Liver (tissue), 3 donors: Measurements from ENCODE around the gene CACNA1B.

Experiments
- ATF3 ChIP-seq: IDR thresholded peaks from 2 replicates; pipeline ENCODE4 v1.6.1; 2016; ENCODE audit warnings: antibody characterized with exemption
- CTCF ChIP-seq: fragments of 150-350 bp; IDR thresholded peaks from 2 replicates; pipeline ENCODE4 v1.5.1; 2017; ENCODE audit warnings: improper control_type of control experiment, low read depth, low read length; ENCODE audit not compliant: missing input control
- EGR1 ChIP-seq, 2 donors: IDR thresholded peaks; 2 replicates each; pipeline ENCODE4 v1.6.1; 2016 to 2018; ENCODE audit warnings: antibody characterized with exemption in 2 of 2, low read depth in 2 of 2
- HNF4A ChIP-seq, 2 donors: conservative IDR thresholded peaks; 2 replicates each; pipeline ENCODE4 v1.6.1; 2016; ENCODE audit warnings: antibody characterized with exemption in 2 of 2, mild to moderate bottlenecking in 2 of 2
- JUND ChIP-seq, 2 donors: IDR thresholded peaks; 2 replicates each; pipeline ENCODE4 v1.6.1; 2016; ENCODE audit warnings: antibody characterized with exemption in 2 of 2
- MAX ChIP-seq: IDR thresholded peaks from 2 replicates; pipeline ENCODE4 v1.6.1; 2016; ENCODE audit warnings: antibody characterized with exemption
- NR2F2 ChIP-seq: IDR thresholded peaks from 2 replicates; pipeline ENCODE4 v1.6.1; 2016; ENCODE audit warnings: antibody characterized with exemption
- RAD21 ChIP-seq, 2 donors: IDR thresholded peaks; 2 replicates each; pipeline ENCODE4 v1.6.1; 2016; ENCODE audit warnings: antibody characterized with exemption in 2 of 2, mild to moderate bottlenecking in 2 of 2
- SP1 ChIP-seq: IDR thresholded peaks from 2 replicates; pipeline ENCODE4 v1.6.1; 2018; ENCODE audit warnings: antibody characterized with exemption, mild to moderate bottlenecking
- TAF1 ChIP-seq: conservative IDR thresholded peaks from 2 replicates; pipeline ENCODE4 v1.6.1; 2016; ENCODE audit warnings: antibody characterized with exemption, mild to moderate bottlenecking
- YY1 ChIP-seq: IDR thresholded peaks from 2 replicates; pipeline ENCODE4 v1.6.1; 2016; ENCODE audit warnings: antibody characterized with exemption, mild to moderate bottlenecking
- ZBTB33 ChIP-seq: IDR thresholded peaks from 2 replicates; pipeline ENCODE4 v1.6.1; 2016; ENCODE audit warnings: antibody characterized with exemption
- donor health status: healthy.
- donor health status: healthy.

- TF ChIP-seq CTCF (no peak), EGR1 (IDR thresholded peaks at IDR 0.05; ENCODE audit: low read depth in 2 of 2) (no peak), ZBTB33 (no peak), RAD21 (IDR thresholded peaks at IDR 0.05) (no peak), ATF3 (no peak), YY1 (no peak), MAX (no peak), NR2F2 (no peak), SP1 (no peak), TAF1 (no peak), HNF4A (conservative IDR thresholded peaks at IDR 0.05) (no peak), JUND (IDR thresholded peaks at IDR 0.05) (no peak)
These were observed 238.9 kb downstream of the CACNA1B start for GRCh38 chr9:138116521-138116920.
